ENCODE data around the gene RRAGD. TPM values are rescaled to one million over a fixed set of nuclear protein-coding genes. Genes with fewer than 3 reads are reported as not detected.

Gene RRAGD
- total RNA-seq, 1 donor from 2014 or later = 3.8 TPM

DNA sequence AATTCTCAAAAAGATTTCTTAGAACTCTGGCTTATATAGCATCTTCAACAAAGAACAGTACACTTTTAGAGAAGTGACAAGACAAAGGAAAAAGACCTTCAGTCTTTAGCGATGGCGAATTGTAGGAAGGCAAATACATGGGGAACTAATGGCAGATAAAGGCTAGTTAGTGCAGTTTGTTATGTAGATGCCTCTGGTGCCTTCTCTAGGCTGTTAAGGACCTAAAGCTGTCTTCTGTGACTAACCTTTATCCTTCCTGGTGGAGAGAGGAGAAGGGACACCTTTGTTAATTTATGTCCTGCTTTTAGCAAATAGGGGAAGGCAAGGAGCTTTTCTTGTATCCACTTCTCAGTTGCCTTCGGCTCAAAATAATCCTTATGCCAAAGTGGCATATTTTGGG, 28.1 kb upstream of the RRAGD start:
- FAIRE-seq (no peak), DNase-seq (ENCODE audit: low read depth) (no peak)
- Mint-ChIP-seq H3K36me3 (ENCODE audit: low read depth, unreplicated experiment) (no peaks in the 10 kb centered on the region), H3K9me3 (ENCODE audit: unreplicated experiment) (no peaks in the 10 kb centered on the region), H3K27ac (ENCODE audit: unreplicated experiment) (no peak overlapping the region), H3K4me3 (ENCODE audit: unreplicated experiment) (no peak overlapping the region), H3K27me3 (ENCODE audit: low read depth, unreplicated experiment) (no peaks in the 10 kb centered on the region), H3K4me1 (ENCODE audit: low read depth, unreplicated experiment) (peaks cover 11% of the 10 kb centered on the region)
- H3K4me2 ChIP-seq (ENCODE audit: low read length) = no peak overlapping the region
- no peaks in the 10 kb centered on the region for H3K27me3 ChIP-seq (ENCODE audit: insufficient read depth, low read length)
- H3K36me3 ChIP-seq (ENCODE audit: insufficient read depth, low read length) = no peaks in the 10 kb centered on the region
- H2AFZ ChIP-seq (ENCODE audit: low read depth, low read length) = no peak overlapping the region
- H3K4me3 ChIP-seq (ENCODE audit: insufficient read depth, low read depth, low read length) = no peak overlapping the region
- H3K79me2 ChIP-seq (ENCODE audit: insufficient read depth, low read length) = no peaks in the 10 kb centered on the region
- H4K20me1 ChIP-seq (ENCODE audit: insufficient read depth, low read length) = no peaks in the 10 kb centered on the region
- H3K27ac ChIP-seq (ENCODE audit: low read depth, low read length) = no peak overlapping the region
- no peak overlapping the region for H3K9ac ChIP-seq (ENCODE audit: low read length)
- no peaks in the 10 kb centered on the region for H3K4me1 ChIP-seq (ENCODE audit: insufficient read depth, low read length)
- TF ChIP-seq EZH2 (IDR thresholded peaks at IDR 0.05; ENCODE audit: insufficient read depth, low read length) = no peak
- TF ChIP-seq, protein P1, sequence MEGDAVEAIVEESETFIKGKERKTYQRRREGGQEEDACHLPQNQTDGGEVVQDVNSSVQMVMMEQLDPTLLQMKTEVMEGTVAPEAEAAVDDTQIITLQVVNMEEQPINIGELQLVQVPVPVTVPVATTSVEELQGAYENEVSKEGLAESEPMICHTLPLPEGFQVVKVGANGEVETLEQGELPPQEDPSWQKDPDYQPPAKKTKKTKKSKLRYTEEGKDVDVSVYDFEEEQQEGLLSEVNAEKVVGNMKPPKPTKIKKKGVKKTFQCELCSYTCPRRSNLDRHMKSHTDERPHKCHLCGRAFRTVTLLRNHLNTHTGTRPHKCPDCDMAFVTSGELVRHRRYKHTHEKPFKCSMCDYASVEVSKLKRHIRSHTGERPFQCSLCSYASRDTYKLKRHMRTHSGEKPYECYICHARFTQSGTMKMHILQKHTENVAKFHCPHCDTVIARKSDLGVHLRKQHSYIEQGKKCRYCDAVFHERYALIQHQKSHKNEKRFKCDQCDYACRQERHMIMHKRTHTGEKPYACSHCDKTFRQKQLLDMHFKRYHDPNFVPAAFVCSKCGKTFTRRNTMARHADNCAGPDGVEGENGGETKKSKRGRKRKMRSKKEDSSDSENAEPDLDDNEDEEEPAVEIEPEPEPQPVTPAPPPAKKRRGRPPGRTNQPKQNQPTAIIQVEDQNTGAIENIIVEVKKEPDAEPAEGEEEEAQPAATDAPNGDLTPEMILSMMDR (IDR thresholded peaks at IDR 0.05; ENCODE audit: insufficient read depth, low read depth, low read length) = no peak
- no peaks in the 10 kb centered on the region for H3K9me3 ChIP-seq (ENCODE audit: insufficient read depth, low read depth, low read length)

DNA sequence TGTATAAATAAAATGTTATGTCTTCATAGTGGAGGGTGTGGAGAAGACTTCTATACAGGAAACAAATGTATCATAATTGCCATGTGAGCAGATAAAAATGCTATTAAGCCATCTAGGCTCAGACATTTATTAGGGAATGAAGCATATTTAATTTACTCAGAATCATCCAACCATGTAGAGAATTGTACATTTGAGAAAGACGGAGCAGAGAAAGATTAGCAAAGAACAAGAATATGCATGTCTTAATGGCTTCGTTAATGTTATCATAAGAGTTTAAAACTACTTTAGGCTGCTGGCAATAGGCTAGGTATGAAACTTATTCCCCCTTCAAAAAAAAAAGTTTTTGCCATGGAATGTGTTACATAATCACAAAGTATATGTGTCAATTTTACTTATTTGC, 26.9 kb upstream of the RRAGD start:
- no peak overlapping the region for H2AFZ ChIP-seq (ENCODE audit: low read depth, low read length)
- no peaks in the 10 kb centered on the region for H3K27me3 Mint-ChIP-seq (ENCODE audit: low read depth, unreplicated experiment)

DNA sequence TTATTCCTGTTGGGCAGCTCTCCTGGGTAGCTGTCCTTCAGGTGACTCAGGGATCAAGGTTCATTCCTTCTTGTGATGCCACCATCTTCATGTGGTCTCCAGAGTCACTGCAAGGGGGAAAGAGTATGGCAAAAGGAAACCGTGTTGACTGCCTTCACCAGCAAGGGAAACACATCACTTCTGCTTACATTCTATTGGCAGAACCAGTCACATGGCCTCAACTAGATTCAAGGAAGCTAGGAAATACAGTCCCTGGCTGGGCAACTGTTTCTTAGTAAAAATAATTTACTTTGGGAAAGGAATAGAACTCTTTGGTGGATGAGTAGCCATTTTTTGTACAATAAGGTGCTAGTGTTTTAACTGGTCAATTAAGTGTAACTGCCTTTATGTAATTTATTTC, 26.2 kb upstream of the RRAGD start:
- Mint-ChIP-seq H3K27ac (ENCODE audit: unreplicated experiment) (no peak overlapping the region), H3K27me3 (ENCODE audit: low read depth, unreplicated experiment) (no peaks in the 10 kb centered on the region), H3K4me3 (ENCODE audit: unreplicated experiment) (no peak overlapping the region), H3K36me3 (ENCODE audit: low read depth, unreplicated experiment) (no peaks in the 10 kb centered on the region), H3K9me3 (ENCODE audit: unreplicated experiment) (no peaks in the 10 kb centered on the region), H3K4me1 (ENCODE audit: low read depth, unreplicated experiment) (peaks cover 15% of the 10 kb centered on the region)
- Histone ChIP-seq H3K79me2 (ENCODE audit: insufficient read depth, low read length) (no peaks in the 10 kb centered on the region), H2AFZ (ENCODE audit: low read depth, low read length) (no peak overlapping the region), H3K36me3 (ENCODE audit: insufficient read depth, low read length) (no peaks in the 10 kb centered on the region), H3K4me1 (ENCODE audit: insufficient read depth, low read length) (peaks cover 8% of the 10 kb centered on the region), H3K4me3 (ENCODE audit: insufficient read depth, low read depth, low read length) (no peak overlapping the region), H3K9me3 (ENCODE audit: insufficient read depth, low read depth, low read length) (no peaks in the 10 kb centered on the region), H3K27ac (ENCODE audit: low read depth, low read length) (no peak overlapping the region), H3K27me3 (ENCODE audit: insufficient read depth, low read length) (peaks cover 9% of the 10 kb centered on the region), H3K4me2 (ENCODE audit: low read length) (no peak overlapping the region), H3K9ac (ENCODE audit: low read length) (no peak overlapping the region), H4K20me1 (ENCODE audit: insufficient read depth, low read length) (no peaks in the 10 kb centered on the region)
- DNase-seq (ENCODE audit: low read depth) (no peak), FAIRE-seq (no peak)
- no peak for TF ChIP-seq EZH2 (IDR thresholded peaks at IDR 0.05; ENCODE audit: insufficient read depth, low read length)
- TF ChIP-seq, protein P1 (IDR thresholded peaks at IDR 0.05; ENCODE audit: insufficient read depth, low read depth, low read length) = no peak

More for the DNA sequence above, 26.9 kb upstream of the RRAGD start:
- H3K4me2 ChIP-seq (ENCODE audit: low read length) = no peak overlapping the region
- no peaks in the 10 kb centered on the region for H3K9me3 ChIP-seq (ENCODE audit: insufficient read depth, low read depth, low read length)
- DNase-seq (ENCODE audit: low read depth) (no peak), FAIRE-seq (no peak)
- H4K20me1 ChIP-seq (ENCODE audit: insufficient read depth, low read length) = no peaks in the 10 kb centered on the region
- H3K27ac ChIP-seq (ENCODE audit: low read depth, low read length) = no peak overlapping the region
- no peak overlapping the region for H3K9ac ChIP-seq (ENCODE audit: low read length)
- no peaks in the 10 kb centered on the region for H3K36me3 ChIP-seq (ENCODE audit: insufficient read depth, low read length)
- H3K4me3 ChIP-seq (ENCODE audit: insufficient read depth, low read depth, low read length) = no peak overlapping the region
- Mint-ChIP-seq H3K27ac (ENCODE audit: unreplicated experiment) (no peak overlapping the region), H3K9me3 (ENCODE audit: unreplicated experiment) (no peaks in the 10 kb centered on the region), H3K4me3 (ENCODE audit: unreplicated experiment) (no peak overlapping the region), H3K4me1 (ENCODE audit: low read depth, unreplicated experiment) (peaks cover 15% of the 10 kb centered on the region), H3K36me3 (ENCODE audit: low read depth, unreplicated experiment) (no peaks in the 10 kb centered on the region)
- peaks cover under 1% of the 10 kb centered on the region for H3K4me1 ChIP-seq (ENCODE audit: insufficient read depth, low read length)
- no peaks in the 10 kb centered on the region for H3K79me2 ChIP-seq (ENCODE audit: insufficient read depth, low read length)
- H3K27me3 ChIP-seq (ENCODE audit: insufficient read depth, low read length) = peaks cover 3% of the 10 kb centered on the region
- TF ChIP-seq, protein P1 (IDR thresholded peaks at IDR 0.05; ENCODE audit: insufficient read depth, low read depth, low read length) = no peak
- TF ChIP-seq EZH2 (IDR thresholded peaks at IDR 0.05; ENCODE audit: insufficient read depth, low read length) = no peak

Data from astrocyte (in vitro differentiated cells and primary cell).